Measurements from ENCODE around the gene THSD7A.

The THSD7A gene

GRCh38 chr7:11807000-11807399 is 25.0 kb downstream of the THSD7A start:
- no peak for DNase-seq

DNA sequence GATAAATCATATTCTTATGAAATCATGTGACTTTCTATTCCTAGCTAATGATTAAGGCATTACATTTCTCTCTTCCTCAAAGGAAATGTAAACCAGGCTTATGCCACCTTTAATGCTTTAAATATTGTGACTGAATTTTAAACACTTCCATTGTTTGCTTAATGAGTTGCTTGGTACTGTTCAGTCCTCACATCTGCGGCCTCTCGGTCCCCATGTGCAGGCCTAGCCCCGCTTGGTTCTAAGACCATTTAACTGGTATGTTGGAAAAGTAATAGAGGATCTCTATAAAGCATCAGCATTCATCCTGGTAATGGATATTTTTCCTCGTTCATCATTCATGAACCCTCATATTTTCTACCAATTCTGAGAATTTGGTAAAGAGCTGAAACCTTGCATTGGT is 27.4 kb downstream of the THSD7A start:
- DNase-seq, result no peak

GRCh38 chr7:11795231-11795630 is 36.8 kb downstream of the THSD7A start:
- DNase-seq, result no peak

- no peak for DNase-seq
Measured at GRCh38 chr7:11792166-11792565, 39.8 kb downstream of the THSD7A start.

DNA sequence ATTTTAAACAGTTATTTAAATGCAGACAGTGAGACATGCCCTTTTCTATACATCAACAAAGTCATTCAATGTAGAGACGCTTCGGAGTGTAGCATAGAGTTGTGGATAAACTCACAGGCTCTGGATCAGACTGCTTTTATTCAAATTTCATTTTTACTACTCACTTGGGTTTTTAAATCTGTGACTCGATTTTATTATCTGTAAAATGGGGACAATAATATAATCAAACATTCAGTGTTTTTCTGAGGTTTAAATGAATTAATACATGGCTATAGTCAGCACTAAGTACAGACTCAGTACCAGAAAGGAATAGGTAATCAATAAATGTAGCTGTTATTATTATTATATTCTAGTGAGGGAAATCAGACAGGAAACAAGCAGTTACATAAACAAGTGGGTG is 43.4 kb downstream of the THSD7A start:
- no peak for DNase-seq

DNA sequence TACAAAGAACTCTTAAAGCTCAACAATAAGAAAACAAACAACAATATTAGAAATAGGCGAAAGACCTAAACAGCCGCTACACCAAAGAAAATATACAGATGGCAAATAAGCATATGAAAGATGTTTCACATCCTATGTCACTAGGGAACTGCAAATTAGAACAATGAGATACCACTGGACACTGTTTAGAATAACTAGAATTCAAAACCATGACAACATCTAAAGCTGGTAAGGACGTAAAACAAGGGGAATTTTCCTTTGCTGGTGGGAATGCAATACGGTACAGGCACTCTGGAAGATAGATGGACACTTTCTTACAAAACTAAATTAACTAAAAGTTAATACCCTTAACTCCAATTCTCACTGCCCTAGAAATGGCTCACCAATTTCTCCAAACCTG is 44.5 kb downstream of the THSD7A start:
- DNase-seq, result no peak

GRCh38 chr7:11786186-11786585 is 45.8 kb downstream of the THSD7A start:
- no peak for DNase-seq

DNA sequence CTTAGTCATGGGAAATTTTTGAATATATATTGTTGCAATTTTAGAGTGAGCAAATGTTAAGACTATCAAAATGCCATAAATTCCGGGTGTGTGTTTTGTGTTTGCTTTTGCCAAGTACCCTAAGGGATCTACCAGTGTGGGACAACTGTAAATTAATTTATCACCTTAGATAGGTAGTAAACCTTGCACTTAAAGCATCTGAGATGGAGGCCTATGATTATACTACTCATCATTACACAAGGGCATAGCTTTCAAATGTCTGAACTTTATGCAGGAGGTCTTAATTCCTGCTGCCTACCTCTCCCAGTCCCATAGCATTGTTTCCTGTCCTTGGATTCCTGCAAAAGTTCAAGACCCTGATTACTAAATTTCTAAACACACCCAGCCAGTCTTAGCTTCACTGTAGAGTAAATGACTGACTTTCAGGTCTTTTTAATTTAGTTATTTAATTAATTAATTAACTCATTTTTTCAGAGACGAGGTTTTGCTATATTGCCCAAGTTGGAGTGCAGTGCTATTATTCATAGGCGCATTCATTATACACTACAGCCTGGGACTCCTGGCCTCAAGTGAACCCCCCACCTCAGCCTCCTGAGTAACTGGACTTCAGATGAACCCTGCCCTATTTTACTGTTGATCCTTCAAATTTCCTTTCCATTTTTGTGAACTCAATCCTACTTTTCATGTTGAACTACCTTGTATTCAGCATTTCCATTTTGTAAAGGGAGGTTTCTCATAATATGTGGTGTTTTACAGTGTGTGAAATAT is 47.0 kb downstream of the THSD7A start:
- no peak for DNase-seq

DNA sequence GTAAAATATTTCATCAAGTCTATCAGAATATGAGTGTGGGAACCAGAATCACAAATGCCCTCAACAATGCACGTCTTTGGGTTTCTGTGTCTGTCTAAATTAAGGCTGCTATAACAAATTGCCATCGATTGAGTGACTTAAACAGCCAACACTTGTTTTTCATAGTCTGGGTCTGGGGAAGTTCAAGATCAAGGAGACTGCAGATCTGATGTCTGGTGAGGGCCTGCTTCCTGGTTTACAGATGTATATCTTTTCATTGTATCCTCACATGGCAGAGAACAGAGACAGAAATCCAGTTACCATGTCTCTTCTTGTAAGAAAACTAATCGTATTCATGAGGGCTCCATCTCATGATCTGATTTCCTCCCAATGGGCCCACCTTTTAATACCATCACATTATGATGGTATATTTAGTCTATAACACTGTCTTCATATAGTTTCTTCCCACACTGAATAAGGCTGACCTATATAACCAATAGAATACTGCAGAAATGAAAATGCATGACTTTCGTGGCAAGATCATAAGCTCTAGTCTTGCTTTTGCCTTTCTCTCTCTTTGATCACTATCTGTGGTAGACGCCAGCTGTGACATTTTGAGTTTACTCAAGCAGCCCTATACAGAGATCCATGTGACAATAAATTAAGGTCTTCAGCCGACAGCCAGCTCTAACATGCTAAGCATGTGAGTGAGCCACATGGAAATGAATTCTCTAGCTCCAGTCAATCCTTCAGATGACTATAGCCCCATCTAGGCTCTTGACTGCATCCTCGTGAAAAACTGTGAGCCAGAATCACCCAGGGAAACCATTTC is 51.9 kb downstream of the THSD7A start:
- no peak for DNase-seq

- no peak for DNase-seq
Measured at GRCh38 chr7:11776039-11776438, 56.0 kb downstream of the THSD7A start.

GRCh38 chr7:11775401-11775800 is 56.6 kb downstream of the THSD7A start:
- no peak for DNase-seq

- DNase-seq, result no peak
Measured at GRCh38 chr7:11768263-11768662, 63.7 kb downstream of the THSD7A start.

GRCh38 chr7:11767148-11767547 is 64.8 kb downstream of the THSD7A start:
- no peak for DNase-seq

DNA sequence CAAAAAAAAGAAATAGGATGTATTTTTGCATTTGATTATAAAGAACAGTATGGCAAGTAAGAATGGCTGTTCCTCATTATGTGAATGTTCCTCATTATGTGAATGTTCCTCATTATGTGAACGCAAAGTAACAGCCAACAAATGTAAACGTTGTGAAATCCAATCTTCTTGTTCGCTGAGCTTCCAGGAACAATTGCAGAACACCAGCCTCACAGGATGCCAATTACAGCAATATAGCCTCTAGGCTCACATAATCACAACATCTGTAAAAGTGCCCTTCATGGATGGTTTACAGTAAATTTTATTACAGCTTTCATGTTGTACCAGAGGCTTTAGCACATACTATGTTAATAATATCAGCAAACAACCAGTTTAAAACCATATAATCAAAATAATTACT is 71.6 kb downstream of the THSD7A start:
- no peak for DNase-seq

GRCh38 chr7:11758627-11759111 is 73.3 kb downstream of the THSD7A start:
- no peak for DNase-seq

DNA sequence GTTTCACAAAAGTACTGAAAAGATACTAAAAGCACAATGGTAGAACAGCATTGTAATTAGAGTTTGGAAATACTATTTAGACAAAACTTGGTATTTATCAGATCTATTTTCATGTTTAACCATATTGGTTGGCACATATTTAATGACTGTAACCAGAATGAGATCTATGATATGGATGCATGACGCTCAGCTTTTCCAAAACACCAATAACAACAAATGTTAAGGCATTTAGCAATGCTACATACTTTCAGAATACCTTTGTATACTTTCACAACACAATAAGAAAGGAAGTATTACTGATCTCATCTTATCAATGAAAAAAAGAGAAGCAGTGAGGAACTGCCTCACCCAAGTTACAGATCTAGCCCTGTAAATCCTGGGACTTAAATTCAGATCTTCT is 74.8 kb downstream of the THSD7A start:
- DNase-seq, result no peak

- no peak for DNase-seq
Measured at GRCh38 chr7:11754933-11755332, 77.1 kb downstream of the THSD7A start.

GRCh38 chr7:11754123-11754522 is 77.9 kb downstream of the THSD7A start:
- DNase-seq, result no peak

DNA sequence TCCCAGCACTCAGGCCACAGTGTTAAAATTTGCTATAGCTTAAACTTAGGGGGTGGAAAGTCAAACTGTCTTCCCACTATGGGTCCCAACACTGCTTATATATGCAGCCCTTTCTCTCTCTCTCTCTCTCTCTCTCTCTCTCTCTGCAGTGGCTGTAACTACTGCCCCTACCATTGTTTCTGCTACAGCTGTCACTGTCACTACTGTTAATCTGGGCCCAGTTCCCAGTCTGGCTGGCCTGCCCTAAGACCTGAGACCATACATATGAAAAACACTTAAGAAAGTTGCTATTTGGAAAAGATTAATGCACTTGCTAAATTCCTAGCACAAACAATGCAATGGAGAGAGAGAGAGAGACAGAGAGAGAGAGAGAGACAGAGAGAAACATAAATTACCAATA is 78.6 kb downstream of the THSD7A start:
- no peak for DNase-seq

GRCh38 chr7:11751807-11752389 is 80.1 kb downstream of the THSD7A start:
- no peak for DNase-seq

DNA sequence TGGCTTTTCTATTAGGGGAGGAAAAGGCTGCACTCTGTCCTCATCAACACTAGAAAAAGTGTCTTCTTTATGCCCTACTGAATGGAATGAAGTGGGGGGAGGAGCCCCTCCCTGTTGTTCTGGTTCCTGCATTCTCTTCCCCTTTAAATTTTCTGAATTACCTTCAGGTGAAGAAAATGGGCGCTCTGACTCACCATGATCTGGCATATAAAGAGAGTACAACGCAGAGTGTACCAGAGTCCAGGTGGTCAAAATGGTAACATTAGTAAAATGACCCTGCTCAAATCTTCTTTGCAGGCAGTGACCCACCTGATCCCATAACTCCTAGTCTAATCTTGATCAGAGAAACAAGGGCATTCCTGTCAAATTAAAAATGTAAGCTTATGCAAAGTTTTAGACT is 80.7 kb downstream of the THSD7A start:
- DNase-seq, result no peak

- DNase-seq, result no peak
Measured at GRCh38 chr7:11750191-11750590, 81.8 kb downstream of the THSD7A start.

DNA sequence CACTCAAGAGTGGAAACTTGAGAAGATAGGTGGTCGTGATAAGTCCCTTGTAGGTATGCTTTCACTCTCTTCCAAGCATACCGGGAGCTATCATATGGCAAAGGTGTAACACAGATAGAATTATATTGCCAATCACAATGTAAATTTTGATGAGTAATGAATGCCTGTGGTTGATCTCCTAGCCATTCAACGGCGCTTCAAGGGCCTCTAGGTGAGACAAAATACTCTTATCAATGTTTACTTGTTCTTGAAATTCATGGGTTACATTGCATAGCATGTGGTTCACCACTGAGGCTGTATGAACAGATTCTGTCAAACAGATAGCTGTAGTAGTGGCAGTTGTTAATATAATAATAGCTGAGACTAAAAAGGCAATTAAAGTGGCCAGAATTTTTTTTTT is 82.4 kb downstream of the THSD7A start:
- DNase-seq, result no peak

DNA sequence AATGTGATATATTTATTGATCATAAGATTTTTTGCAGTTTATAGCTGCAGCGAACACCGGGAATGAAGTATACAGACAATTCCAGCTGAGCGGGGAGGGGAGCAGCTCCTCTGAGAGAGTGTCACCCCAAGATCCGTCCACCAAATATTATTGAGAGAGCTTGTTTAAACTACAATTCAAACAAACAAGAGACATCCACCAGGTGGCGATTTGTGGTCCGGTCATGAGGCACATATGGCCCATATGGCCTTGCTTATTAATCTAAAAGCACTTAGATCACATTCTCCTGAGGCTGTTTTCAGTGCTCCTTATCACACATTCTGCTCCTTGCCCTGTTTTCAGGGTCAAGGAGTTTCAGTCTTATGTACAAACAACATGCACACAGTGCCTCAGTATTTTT is 83.1 kb downstream of the THSD7A start:
- DNase-seq, result no peak
